Testis (tissue), 3 donors: ENCODE results near the gene MOB2. TPM values are rescaled to one million over a fixed set of nuclear protein-coding genes. Genes with fewer than 3 reads are reported as not detected.

Experiments
- DNase-seq: peaks from one replicate; pipeline ENCODE4 v3.0.0-alpha.2; 2019
- H3K27ac ChIP-seq, 2 donors: fragments of 200-600 bp; sonication (generic); one replicate each; pipeline ENCODE4 v1.5.1; 2019
- H3K27me3 ChIP-seq: fragments of 200-600 bp; sonication (generic); one replicate; pipeline ENCODE4 v1.5.1; 2019
- H3K36me3 ChIP-seq: fragments of 200-600 bp; sonication (generic); one replicate; pipeline ENCODE4 v1.5.1; 2017; ENCODE audit warnings: low read depth; ENCODE audit errors: missing control alignments
- H3K4me1 ChIP-seq: fragments of 200-600 bp; sonication (generic); one replicate; pipeline ENCODE4 v1.5.1; 2019
- H3K4me3 ChIP-seq, 2 donors: fragments of 200-600 bp; sonication (generic); one replicate each; pipeline ENCODE4 v1.5.1; 2017 to 2019
- H3K9me3 ChIP-seq: fragments of 200-600 bp; sonication (generic); one replicate; pipeline ENCODE4 v1.5.1; 2017
- CTCF ChIP-seq, 3 experiments: fragments of 450-650 bp in 2 of 3; fragments of 200-600 bp in 1 of 3; sonication (generic) in 1 of 3; IDR thresholded peaks; one replicate each; pipeline ENCODE4 v1.5.1; 2016 to 2019; ENCODE audit warnings: antibody characterized with exemption in 3 of 3, mild to moderate bottlenecking in 2 of 3, moderate library complexity in 1 of 3
- POLR2A ChIP-seq: fragments of 450-650 bp; IDR thresholded peaks from one replicate; pipeline ENCODE4 v1.6.1; 2017; ENCODE audit warnings: antibody characterized with exemption, mild to moderate bottlenecking, moderate library complexity
- WGBS, 2 donors: methylation state at CpG; one replicate each; pipeline ENCODE4 v1.1.5; 2018; 5-methylcytosine and 5-hydroxymethylcytosine counted together
- intact Hi-C: fragments of 100-400 bp; cut with DNase I; formaldehyde crosslinking; loops from one replicate; pipeline ENCODE4 v1.15.1; 2023; ENCODE audit warnings: low total_unique reads
- polyA plus RNA-seq: library from polyadenylated mRNA; stranded (reverse); fragments of 350-450 nt; fragmentation: Illumina TruSeq; extraction: RNeasy Lipid Tissue Mini Kit (QIAGEN cat#74804); gene quantifications from one replicate; pipeline ENCODE4 v1.2.3, GENCODE V29; 2014; ENCODE audit warnings: low read depth, low replicate concordance; ENCODE audit not compliant: insufficient read depth
- total RNA-seq, 2 donors: library from RNA; depleted of rRNA; stranded (reverse); fragments of >200 nt; gene quantifications; one replicate each; pipeline ENCODE4 v1.2.3, GENCODE V29; 2016

Gene MOB2
- total and polyA plus RNA-seq, 3 donors from 2014 or later: 41.5 to 57.7 (median 46.8) TPM

GRCh38 chr11:1450949-1451710, 35.4 kb downstream of the MOB2 start:
- Histone ChIP-seq H3K4me1 (no peaks in the 10 kb centered on the region), H3K9me3 (no peaks in the 10 kb centered on the region), H3K27me3 (no peaks in the 10 kb centered on the region), H3K4me3 (no peak overlapping the region), H3K27ac (no peak overlapping the region), H3K36me3 (no peaks in the 10 kb centered on the region)
- no peak for DNase-seq
- no peak for TF ChIP-seq POLR2A
- no peak for TF ChIP-seq CTCF (IDR thresholded peaks at IDR 0.05)
- intact Hi-C loops: no loop called here
- 88 to 92% methylated on average over 6 to 22 of the region's 22 CpGs for WGBS, 2 donors

DNA sequence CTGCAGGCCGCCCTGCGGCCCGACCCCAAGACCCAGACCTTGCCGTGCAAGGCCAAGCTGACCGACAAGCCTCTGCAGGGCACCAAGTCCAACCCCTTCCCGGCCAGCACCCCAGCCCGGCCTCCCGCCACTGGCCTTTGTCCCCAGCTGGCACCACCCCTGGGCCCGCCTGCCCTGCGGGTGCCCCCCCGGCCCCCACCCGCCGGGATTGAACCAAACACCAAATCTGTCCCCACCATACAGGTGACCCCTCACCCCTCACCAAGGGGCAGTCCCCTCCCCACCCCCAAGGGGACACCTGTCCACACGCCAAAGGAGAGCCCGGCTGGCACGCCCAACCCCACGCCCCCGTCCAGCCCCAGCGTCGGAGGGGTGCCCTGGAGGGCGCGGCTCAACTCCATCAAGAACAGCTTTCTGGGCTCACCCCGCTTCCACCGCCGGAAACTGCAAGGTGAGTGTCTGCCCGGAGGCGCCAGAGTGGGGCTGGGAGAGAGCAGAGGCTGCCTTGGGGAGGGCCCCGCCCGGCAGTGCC, 36.2 kb downstream of the MOB2 start:
- intact Hi-C loops: no loop called here
- Histone ChIP-seq H3K27ac (no peak overlapping the region), H3K4me1 (no peaks in the 10 kb centered on the region), H3K27me3 (no peaks in the 10 kb centered on the region), H3K9me3 (no peaks in the 10 kb centered on the region), H3K36me3 (no peaks in the 10 kb centered on the region), H3K4me3 (no peak overlapping the region)
- no peak for DNase-seq
- 88 to 95% methylated on average over 4 to 29 of the region's 29 CpGs for WGBS, 2 donors
- no peak for TF ChIP-seq CTCF (IDR thresholded peaks at IDR 0.05)
- TF ChIP-seq POLR2A: no peak

DNA sequence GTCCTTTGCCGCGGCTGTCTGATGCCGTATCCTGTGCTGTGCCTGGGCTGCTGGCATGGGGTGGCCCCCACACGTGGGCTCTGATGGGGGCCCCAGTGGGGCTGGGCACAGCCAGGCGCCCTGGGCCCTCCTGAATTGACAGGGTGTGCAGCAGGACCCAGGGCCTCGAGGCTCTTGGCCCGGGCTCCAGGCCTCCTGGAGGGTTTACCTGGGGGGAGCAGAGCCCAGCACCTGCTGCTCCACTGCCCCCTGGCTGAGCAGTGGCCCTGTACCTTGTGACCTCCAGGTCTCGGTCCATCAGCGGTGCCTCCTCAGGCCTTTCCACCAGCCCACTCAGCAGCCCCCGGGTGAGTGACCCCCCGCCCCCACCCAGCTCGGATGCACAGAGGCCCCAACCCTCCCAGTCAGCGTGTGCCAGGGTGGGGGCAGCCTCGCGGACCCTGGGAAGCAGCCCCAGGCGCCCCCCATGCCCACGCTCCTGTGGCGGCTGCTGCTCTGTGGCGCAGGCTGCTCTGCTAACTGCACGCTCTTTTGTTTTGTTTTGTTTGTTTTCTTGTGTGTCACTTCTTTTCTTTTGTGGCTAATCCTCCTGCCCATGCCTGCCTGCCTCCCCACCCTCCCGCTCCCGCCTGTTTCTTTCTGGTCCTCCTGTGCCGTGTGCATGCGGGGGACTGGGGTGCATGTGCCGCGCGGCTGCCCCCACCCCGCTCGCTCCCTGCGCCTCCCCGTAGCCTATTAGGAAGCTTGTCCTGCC, 36.9 kb downstream of the MOB2 start:
- TF ChIP-seq POLR2A (no peak), CTCF (IDR thresholded peaks at IDR 0.05) (no peak)
- Histone ChIP-seq H3K9me3 (no peaks in the 10 kb centered on the region), H3K36me3 (no peaks in the 10 kb centered on the region), H3K27ac (no peak overlapping the region), H3K27me3 (no peaks in the 10 kb centered on the region), H3K4me1 (no peaks in the 10 kb centered on the region), H3K4me3 (no peak overlapping the region)
- 68 to 81% methylated on average over 9 to 29 of the region's 31 CpGs for WGBS, 2 donors
- DNase-seq: no peak
- intact Hi-C loops: no loop called here

GRCh38 chr11:1448882-1449281, 37.7 kb downstream of the MOB2 start:
- no peaks in the 10 kb centered on the region for H3K27me3 ChIP-seq
- no peak overlapping the region for H3K27ac ChIP-seq

More at GRCh38 chr11:1448882-1449281, 37.7 kb downstream of the MOB2 start:
- Histone ChIP-seq H3K9me3 (no peaks in the 10 kb centered on the region), H3K4me1 (no peaks in the 10 kb centered on the region), H3K36me3 (no peaks in the 10 kb centered on the region), H3K4me3 (no peak overlapping the region)
- 74 to 100% methylated on average over 1 to 21 of the region's 24 CpGs for WGBS, 2 donors
- no peak for DNase-seq
- TF ChIP-seq POLR2A (no peak), CTCF (IDR thresholded peaks at IDR 0.05) (no peak)
- intact Hi-C loops: no loop called here
